ENCODE results near the gene SLCO3A1.

GRCh38 chr15:91911844-91912243, 58.3 kb downstream of the SLCO3A1 start:
- TF ChIP-seq CTCF (IDR thresholded peaks at IDR 0.05) (no peak), POLR2A (IDR thresholded peaks at IDR 0.05) (no peak), POLR2AphosphoS5 (IDR thresholded peaks at IDR 0.05; ENCODE audit: insufficient read depth in 1 of 2, low read depth in 1 of 2) (no peak)
